ENCODE data around the gene HLA-E. TPM values are rescaled to one million over a fixed set of nuclear protein-coding genes. Genes with fewer than 3 reads are reported as not detected.

The HLA-E gene
- total RNA-seq (100 to 1,000 TPM in 2 of 6 donors, 10 to 100 TPM in 4; 65.7 to 158 (median 81.1) TPM), polyA plus RNA-seq (100 to 1,000 TPM in 1 of 2 donors, 10 to 100 TPM in 1; 85.3 to 131 TPM)

GRCh38 chr6:30489081-30490025 lies at the start of gene HLA-E:
TSS of gene HLA-E (plus strand) at chr6:30489509. CDS start at chr6:30489532, 23 bp downstream.
- ATAC-seq (peak; percentile 96 to 98 (median 97)), FAIRE-seq (peak; percentile 96), DNase-seq (peak; percentile 81 to 96 (median 92))
- no peak for TF ChIP-seq CTCF (IDR thresholded peaks at IDR 0.05)
- H3K36me3 ChIP-seq: peaks cover 0 to 11% (median 0%) of the 10 kb centered on the region in 3 donors
- H3K4me3 ChIP-seq: peak within 1 kb of the TSS; percentile 58 to 83 (median 76)
- H3K27ac ChIP-seq: peak within 1 kb of the TSS; percentile 62 to 98 (median 86)
- no peaks in the 10 kb centered on the region for H3K27me3 ChIP-seq
- H3K9me3 ChIP-seq: no peaks in the 10 kb centered on the region
- intact Hi-C loops (cut with DNase I): loop anchor here in 1 of 3 donors (10.0 kb wide), 1 partner anchor 45 kb away; no protein-coding TSS in a partner anchor
- peaks cover 0 to 15% (median 0%) of the 10 kb centered on the region in 3 donors for H3K4me1 ChIP-seq
- WGBS, 2 donors: 5 to 6% methylated on average over 64 to 68 of the region's 68 CpGs

- TF ChIP-seq CTCF (IDR thresholded peaks at IDR 0.05): no peak
- FAIRE-seq: no peak
- H3K27ac ChIP-seq: no peak overlapping the region
- H3K27me3 ChIP-seq: peaks cover 0 to 19% (median 7%) of the 10 kb centered on the region in 4 donors
- no peak for DNase-seq
- H3K4me1 ChIP-seq: no peaks in the 10 kb centered on the region
- H3K9me3 ChIP-seq: no peaks in the 10 kb centered on the region
- no peaks in the 10 kb centered on the region for H3K36me3 ChIP-seq
- 38 to 52% methylated on average over 3 of the region's 3 CpGs for WGBS, 2 donors
- ATAC-seq: no peak
- no peak overlapping the region for H3K4me3 ChIP-seq
- intact Hi-C loops (cut with DNase I): no loop called here
Measured at GRCh38 chr6:30441171-30441570, 48.1 kb upstream of the HLA-E start.

- H3K4me3 ChIP-seq: no peak overlapping the region
- peaks cover 0 to 19% (median 10%) of the 10 kb centered on the region in 4 donors for H3K27me3 ChIP-seq
- FAIRE-seq (no peak), DNase-seq (no peak), ATAC-seq (peak in 2 of 4 donors; percentile 44 to 55)
- H3K36me3 ChIP-seq: no peaks in the 10 kb centered on the region
- WGBS, 2 donors: 19 to 23% methylated on average over 20 of the region's 20 CpGs
- H3K9me3 ChIP-seq: no peaks in the 10 kb centered on the region
- no peak for TF ChIP-seq CTCF (IDR thresholded peaks at IDR 0.05)
- no peak overlapping the region for H3K27ac ChIP-seq
- intact Hi-C loops (cut with DNase I): no loop called here
- no peaks in the 10 kb centered on the region for H3K4me1 ChIP-seq
Measured at GRCh38 chr6:30443657-30444450, 45.5 kb upstream of the HLA-E start.

- no peaks in the 10 kb centered on the region for H3K4me1 ChIP-seq
- no peak overlapping the region for H3K27ac ChIP-seq
- ATAC-seq (no peak), FAIRE-seq (no peak), DNase-seq (no peak)
- H3K9me3 ChIP-seq: no peaks in the 10 kb centered on the region
- H3K36me3 ChIP-seq: no peaks in the 10 kb centered on the region
- TF ChIP-seq CTCF (IDR thresholded peaks at IDR 0.05): no peak
- no peak overlapping the region for H3K4me3 ChIP-seq
- 47 to 57% methylated on average over 8 of the region's 8 CpGs for WGBS, 2 donors
- intact Hi-C loops (cut with DNase I): no loop called here
- H3K27me3 ChIP-seq: peaks cover 0 to 21% (median 10%) of the 10 kb centered on the region in 4 donors
Measured at GRCh38 chr6:30444451-30444742, 44.9 kb upstream of the HLA-E start.

Measured in pancreas (tissue), 10 donors.